OCI-LY7 (cell line): ENCODE results near the gene ARHGAP24.

ENCODE experiments used
- CTCF ChIP-seq: fragments of 200-600 bp; sonication (generic); conservative IDR thresholded peaks from 2 replicates; pipeline ENCODE4 v1.5.1; 2014; ENCODE audit warnings: mild to moderate bottlenecking, antibody characterized with exemption, low read length, moderate library complexity, mixed read lengths
- EZH2phosphoT487 ChIP-seq: fragments of 200-600 bp; sonication (generic); IDR thresholded peaks from 2 replicates; pipeline ENCODE4 v1.6.1; 2018; ENCODE audit warnings: low read depth, borderline replicate concordance, mild to moderate bottlenecking, mixed run types, antibody characterized with exemption, low read length, moderate library complexity, mixed read lengths

DNA sequence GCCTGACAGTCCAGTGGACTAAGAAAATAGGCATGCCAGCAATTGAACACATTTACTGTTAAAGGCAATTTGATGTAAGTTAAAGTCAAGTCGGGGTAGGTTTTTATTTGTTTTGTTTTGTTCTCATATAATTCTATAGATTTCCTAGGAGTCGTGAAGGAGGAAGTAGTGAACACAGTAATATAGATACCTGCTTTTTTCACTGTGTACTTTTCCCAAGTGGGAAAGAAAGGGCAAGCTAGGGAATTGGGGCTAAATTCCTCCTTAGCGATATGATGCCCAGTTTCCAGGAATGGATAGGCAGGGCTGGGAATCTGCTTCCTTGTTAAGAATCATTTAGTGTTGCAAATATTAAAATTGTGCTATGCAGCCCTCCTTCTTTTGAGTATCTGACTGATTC lies 271.0 kb downstream of the ARHGAP24 start:
- no peak for TF ChIP-seq CTCF
- TF ChIP-seq EZH2phosphoT487, result no peak
